ENCODE measurements around the gene BAHCC1.

The BAHCC1 gene

GRCh38 chr17:81401723-81402529, 6.7 kb downstream of the BAHCC1 start:
- H3K4me3 ChIP-seq (ENCODE audit: low read depth, low read length): no peak overlapping the region
- TF ChIP-seq CTCF (IDR thresholded peaks at IDR 0.05; ENCODE audit: borderline replicate concordance, insufficient read depth, low read depth, low read length): peak; percentile 29; the same call in 1 of the 2 replicates

DNA sequence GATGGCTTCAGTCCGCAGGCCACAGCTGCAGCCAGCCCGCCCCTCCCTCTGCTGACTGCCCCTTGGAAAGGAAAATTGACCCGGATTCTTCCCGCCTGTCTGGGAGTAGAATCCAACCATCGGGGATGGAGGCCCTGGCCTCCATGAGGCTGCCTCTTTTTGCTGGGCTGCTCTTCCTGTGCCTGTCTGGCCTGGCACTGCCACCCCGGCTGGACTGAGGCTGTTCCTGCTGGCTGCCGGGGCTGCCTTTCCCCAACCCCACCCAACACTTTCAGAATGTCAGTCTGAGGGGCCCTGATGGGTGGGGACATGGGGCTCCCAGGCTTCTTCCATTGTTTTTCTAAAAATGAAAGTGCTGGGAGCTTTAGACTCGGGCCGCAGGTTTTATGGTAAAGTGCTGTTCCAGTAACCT, 7.3 kb downstream of the BAHCC1 start:
- no peak for TF ChIP-seq CTCF (IDR thresholded peaks at IDR 0.05; ENCODE audit: borderline replicate concordance, insufficient read depth, low read depth, low read length)
- H3K4me3 ChIP-seq (ENCODE audit: low read depth, low read length): no peak overlapping the region

DNA sequence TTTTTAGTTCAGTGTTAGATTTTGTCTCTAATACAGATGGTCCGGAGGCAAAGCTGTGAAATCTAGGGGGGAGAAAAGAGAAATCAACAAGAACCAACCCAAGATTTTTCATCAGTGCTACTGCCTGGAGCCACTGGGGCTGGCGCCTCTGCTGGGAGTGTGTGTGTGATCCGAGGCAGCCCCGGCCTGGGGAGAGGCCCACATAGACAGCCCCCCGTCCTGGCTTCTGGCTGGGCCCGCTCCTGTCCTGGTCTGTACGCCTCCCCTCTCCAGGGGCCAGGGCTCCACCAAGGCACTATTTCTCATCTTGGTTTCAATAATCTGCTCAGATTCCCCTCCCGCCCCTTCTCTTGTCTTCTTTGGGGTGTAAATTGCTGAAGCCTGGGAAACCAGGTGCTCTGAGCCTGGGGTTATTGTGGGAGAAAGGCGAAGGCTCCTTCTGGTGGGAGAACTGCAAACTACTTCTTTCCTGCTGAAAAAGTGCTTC, 7.8 kb downstream of the BAHCC1 start:
- H3K4me3 ChIP-seq (ENCODE audit: low read depth, low read length): no peak overlapping the region

DNA sequence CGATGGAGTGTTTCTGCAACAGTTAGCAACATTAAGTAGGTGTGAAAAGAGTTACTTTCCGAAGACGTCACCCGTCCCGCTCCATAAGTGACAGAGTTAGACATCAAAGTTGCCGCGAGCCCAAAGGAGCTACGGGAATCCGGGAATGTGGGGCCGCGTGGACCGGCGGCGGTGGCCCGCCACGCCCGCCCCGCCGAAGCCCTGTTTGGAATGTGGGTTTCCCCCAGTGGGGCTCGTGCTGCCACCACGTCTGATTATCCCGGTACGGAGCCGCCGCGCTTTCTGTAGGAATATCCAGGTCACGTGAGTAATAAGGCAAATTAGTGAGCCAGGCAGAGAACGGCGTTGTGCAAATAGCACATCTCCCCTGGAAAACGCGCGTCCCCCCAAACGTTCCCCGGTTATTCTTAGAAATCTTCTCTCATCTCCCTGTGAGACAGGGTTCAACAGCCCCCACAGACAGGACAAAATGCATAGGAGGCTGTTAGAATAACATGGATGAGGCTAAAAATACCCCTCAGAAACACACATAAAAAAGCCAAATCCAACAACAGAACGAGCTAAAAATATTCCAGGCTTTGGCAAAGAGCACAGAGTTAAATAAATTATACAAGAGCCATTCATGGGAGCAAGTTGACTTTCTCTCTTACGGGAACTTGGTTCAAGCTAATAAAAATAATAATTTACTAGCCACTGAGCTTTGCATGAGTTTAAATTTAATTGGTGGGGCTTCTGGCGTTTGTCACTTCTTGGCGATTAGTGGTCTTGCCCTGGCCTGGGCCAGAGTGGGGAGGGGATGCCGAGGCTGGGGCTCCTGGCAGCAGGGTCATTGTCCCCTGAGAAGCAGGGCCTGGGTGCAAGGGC, 8.6 kb downstream of the BAHCC1 start:
- no peak overlapping the region for H3K4me3 ChIP-seq (ENCODE audit: low read depth, low read length)
- TF ChIP-seq CTCF (IDR thresholded peaks at IDR 0.05; ENCODE audit: borderline replicate concordance, insufficient read depth, low read depth, low read length): no peak

More for the DNA sequence above, 7.8 kb downstream of the BAHCC1 start:
- no peak for TF ChIP-seq CTCF (IDR thresholded peaks at IDR 0.05; ENCODE audit: borderline replicate concordance, insufficient read depth, low read depth, low read length)

DNA sequence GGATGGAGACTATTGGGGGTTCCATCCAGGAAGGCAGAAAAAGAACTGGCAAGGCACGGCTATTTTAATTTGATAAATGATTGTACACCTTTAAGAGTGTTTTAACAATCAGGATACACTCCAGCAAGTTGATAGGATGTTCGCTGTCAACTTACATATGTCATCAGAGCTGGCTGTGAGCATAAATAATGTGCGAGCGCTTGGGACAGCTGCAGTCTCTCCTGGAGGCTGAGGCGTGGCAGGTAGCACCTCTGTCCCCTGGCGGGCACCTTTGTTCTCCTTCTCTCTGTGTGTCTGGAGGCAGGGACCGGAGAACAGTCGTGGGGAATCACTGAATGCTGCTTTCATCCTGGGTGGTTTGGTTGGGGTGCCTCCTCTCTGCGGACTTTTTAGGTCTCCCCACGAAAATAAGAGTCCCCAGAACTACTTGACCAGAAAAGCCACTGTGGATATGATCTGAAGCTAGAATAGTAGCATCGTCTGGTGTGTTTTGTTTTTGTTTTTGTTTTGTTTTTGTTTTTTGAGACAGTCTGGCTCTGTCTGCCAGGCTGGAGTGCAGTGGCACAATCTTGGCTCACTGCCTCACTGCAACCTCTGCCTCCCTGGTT, 9.4 kb downstream of the BAHCC1 start:
- H3K4me3 ChIP-seq (ENCODE audit: low read depth, low read length): no peak overlapping the region
- TF ChIP-seq CTCF (IDR thresholded peaks at IDR 0.05; ENCODE audit: borderline replicate concordance, insufficient read depth, low read depth, low read length): no peak

DNA sequence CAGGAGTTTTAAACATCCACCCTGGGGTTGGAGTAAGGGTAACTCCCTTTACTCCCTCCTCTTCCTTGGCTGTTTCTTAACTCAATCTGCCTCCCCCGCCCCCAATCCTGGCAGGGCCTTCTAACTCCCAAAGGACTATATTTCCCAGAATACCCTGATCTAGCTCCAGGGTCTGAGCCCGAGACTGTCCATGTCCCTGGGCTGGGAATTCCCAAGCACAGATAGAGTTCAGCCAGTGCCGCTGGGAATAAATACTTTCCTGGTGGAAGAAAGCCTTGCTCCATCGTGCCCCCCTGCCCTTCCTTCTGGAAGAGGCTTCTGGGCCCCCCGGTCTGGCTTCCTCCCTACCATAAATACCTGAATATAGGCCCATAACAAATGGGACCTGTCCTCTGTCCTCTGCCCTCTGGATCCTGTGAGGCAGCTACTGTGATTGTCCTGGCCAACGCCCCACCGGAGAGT, 10.2 kb downstream of the BAHCC1 start:
- TF ChIP-seq CTCF (IDR thresholded peaks at IDR 0.05; ENCODE audit: borderline replicate concordance, insufficient read depth, low read depth, low read length): no peak
- H3K4me3 ChIP-seq (ENCODE audit: low read depth, low read length): no peak overlapping the region
